ENCODE results near the gene RELN.

DNA sequence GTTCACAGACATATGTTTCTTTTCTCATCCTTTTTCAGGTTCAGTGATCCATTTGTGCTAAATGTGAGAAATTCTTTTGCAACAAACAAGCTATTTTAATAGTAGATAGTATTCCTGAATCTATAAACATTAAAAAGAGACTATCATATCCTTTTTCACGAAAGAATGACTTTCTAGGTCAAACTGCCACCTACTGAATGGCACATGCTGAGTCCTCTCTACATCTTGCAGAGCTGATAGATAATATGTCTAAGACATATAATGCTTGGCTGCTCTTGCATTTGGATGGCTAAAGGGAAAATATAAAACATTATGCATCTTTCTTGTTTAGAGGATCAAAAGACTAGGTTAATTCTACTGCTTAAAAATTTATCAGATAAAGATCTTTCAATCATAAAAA is 429.3 kb downstream of the RELN start:
- TF ChIP-seq, protein P1, sequence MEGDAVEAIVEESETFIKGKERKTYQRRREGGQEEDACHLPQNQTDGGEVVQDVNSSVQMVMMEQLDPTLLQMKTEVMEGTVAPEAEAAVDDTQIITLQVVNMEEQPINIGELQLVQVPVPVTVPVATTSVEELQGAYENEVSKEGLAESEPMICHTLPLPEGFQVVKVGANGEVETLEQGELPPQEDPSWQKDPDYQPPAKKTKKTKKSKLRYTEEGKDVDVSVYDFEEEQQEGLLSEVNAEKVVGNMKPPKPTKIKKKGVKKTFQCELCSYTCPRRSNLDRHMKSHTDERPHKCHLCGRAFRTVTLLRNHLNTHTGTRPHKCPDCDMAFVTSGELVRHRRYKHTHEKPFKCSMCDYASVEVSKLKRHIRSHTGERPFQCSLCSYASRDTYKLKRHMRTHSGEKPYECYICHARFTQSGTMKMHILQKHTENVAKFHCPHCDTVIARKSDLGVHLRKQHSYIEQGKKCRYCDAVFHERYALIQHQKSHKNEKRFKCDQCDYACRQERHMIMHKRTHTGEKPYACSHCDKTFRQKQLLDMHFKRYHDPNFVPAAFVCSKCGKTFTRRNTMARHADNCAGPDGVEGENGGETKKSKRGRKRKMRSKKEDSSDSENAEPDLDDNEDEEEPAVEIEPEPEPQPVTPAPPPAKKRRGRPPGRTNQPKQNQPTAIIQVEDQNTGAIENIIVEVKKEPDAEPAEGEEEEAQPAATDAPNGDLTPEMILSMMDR (IDR thresholded peaks at IDR 0.05) = no peak
- TF ChIP-seq POLR2AphosphoS5 (IDR thresholded peaks at IDR 0.05; ENCODE audit: low read depth, low read length) = no peak
- TF ChIP-seq, protein P2, sequence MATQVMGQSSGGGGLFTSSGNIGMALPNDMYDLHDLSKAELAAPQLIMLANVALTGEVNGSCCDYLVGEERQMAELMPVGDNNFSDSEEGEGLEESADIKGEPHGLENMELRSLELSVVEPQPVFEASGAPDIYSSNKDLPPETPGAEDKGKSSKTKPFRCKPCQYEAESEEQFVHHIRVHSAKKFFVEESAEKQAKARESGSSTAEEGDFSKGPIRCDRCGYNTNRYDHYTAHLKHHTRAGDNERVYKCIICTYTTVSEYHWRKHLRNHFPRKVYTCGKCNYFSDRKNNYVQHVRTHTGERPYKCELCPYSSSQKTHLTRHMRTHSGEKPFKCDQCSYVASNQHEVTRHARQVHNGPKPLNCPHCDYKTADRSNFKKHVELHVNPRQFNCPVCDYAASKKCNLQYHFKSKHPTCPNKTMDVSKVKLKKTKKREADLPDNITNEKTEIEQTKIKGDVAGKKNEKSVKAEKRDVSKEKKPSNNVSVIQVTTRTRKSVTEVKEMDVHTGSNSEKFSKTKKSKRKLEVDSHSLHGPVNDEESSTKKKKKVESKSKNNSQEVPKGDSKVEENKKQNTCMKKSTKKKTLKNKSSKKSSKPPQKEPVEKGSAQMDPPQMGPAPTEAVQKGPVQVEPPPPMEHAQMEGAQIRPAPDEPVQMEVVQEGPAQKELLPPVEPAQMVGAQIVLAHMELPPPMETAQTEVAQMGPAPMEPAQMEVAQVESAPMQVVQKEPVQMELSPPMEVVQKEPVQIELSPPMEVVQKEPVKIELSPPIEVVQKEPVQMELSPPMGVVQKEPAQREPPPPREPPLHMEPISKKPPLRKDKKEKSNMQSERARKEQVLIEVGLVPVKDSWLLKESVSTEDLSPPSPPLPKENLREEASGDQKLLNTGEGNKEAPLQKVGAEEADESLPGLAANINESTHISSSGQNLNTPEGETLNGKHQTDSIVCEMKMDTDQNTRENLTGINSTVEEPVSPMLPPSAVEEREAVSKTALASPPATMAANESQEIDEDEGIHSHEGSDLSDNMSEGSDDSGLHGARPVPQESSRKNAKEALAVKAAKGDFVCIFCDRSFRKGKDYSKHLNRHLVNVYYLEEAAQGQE (IDR thresholded peaks at IDR 0.05; ENCODE audit: insufficient read depth in 1 of 2, low read depth in 2 of 2, low read length in 1 of 2) = no peak
- no peak for TF ChIP-seq TCF7L2 (IDR thresholded peaks at IDR 0.05; ENCODE audit: low read depth, low read length)

Measured in Panc1 (cell line).